Measurements from ENCODE around the gene MOB3A.
"Not testable (repeated sequence)": the region's sequence is repeated elsewhere in the genome, so short reads cannot be mapped to it uniquely, and the experiment has no call there.

MOB3A gene

DNA sequence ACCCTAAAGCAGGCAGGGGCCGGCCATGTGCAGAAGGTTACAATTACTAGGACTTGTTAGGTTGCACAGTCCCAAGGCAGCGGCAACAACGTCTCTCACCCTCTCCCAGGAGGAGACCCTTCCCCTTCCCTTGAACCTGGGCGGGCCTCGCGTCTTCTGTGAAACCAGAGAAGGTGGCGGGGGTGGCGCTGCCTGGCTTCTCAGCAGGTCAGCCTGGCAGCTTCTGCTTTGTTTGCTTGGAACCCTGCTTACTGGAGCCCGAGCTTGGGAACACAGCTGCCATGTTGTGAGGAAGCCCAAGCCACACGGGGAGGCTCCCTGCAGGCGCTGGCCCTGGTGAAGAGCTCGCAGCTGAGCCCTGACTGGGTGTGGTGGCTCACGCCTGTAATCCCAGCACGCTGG is 60.5 kb downstream of the MOB3A start:
- Histone ChIP-seq H3K36me3 (ENCODE audit: insufficient read depth, low read length) (peaks cover 20% of the 10 kb centered on the region), H3K27ac (ENCODE audit: low read length) (no peak overlapping the region), H2AFZ (ENCODE audit: low read depth, low read length) (no peak overlapping the region), H3K79me2 (ENCODE audit: insufficient read depth, low read length) (no peaks in the 10 kb centered on the region), H4K20me1 (ENCODE audit: insufficient read depth, low read length) (peaks cover 7% of the 10 kb centered on the region), H3K27me3 (ENCODE audit: insufficient read depth, low read length, poor library complexity) (no peaks in the 10 kb centered on the region), H3K9ac (ENCODE audit: low read depth, low read length) (no peak overlapping the region), H3K4me1 (ENCODE audit: insufficient read depth, low read length) (peaks cover 4% of the 10 kb centered on the region), H3K9me3 (ENCODE audit: insufficient read depth, low read length, severe bottlenecking) (peaks cover 11% of the 10 kb centered on the region), H3K4me3 (ENCODE audit: low read depth in 1 of 2, low read length in 2 of 2) (no peak overlapping the region), H3K4me2 (ENCODE audit: insufficient read depth, low read length) (no peak overlapping the region)
- ATAC-seq (ENCODE audit: insufficient read depth, low read depth) (no peak), DNase-seq (no peak)
- TF ChIP-seq EZH2 (IDR thresholded peaks at IDR 0.05; ENCODE audit: borderline replicate concordance, low read depth, low read length, severe bottlenecking) (no peak), CTCF (IDR thresholded peaks at IDR 0.05; ENCODE audit: borderline replicate concordance, extremely low read depth, low read length, poor library complexity, severe bottlenecking) (no peak)

GRCh38 chr19:2034729-2035589 is 61.2 kb downstream of the MOB3A start:
- Histone ChIP-seq H2AFZ (ENCODE audit: low read depth, low read length) (no peak overlapping the region), H3K9me3 (ENCODE audit: insufficient read depth, low read length, severe bottlenecking) (peaks cover 11% of the 10 kb centered on the region), H3K4me2 (ENCODE audit: insufficient read depth, low read length) (no peak overlapping the region), H3K4me1 (ENCODE audit: insufficient read depth, low read length) (peaks cover 4% of the 10 kb centered on the region), H3K9ac (ENCODE audit: low read depth, low read length) (no peak overlapping the region), H3K4me3 (ENCODE audit: low read depth in 1 of 2, low read length in 2 of 2) (no peak overlapping the region), H3K79me2 (ENCODE audit: insufficient read depth, low read length) (no peaks in the 10 kb centered on the region), H4K20me1 (ENCODE audit: insufficient read depth, low read length) (0 out of 2 replicates have a peak, but pooled peaks cover 3% of the 10 kb centered on the region), H3K36me3 (ENCODE audit: insufficient read depth, low read length) (peaks cover 14% of the 10 kb centered on the region), H3K27ac (ENCODE audit: low read length) (no peak overlapping the region), H3K27me3 (ENCODE audit: insufficient read depth, low read length, poor library complexity) (no peaks in the 10 kb centered on the region)
- ATAC-seq (ENCODE audit: insufficient read depth, low read depth) = peak; percentile 57
- TF ChIP-seq EZH2 (IDR thresholded peaks at IDR 0.05; ENCODE audit: borderline replicate concordance, low read depth, low read length, severe bottlenecking) = no peak
- TF ChIP-seq CTCF (IDR thresholded peaks at IDR 0.05; ENCODE audit: borderline replicate concordance, extremely low read depth, low read length, poor library complexity, severe bottlenecking) = no peak
- peak; percentile 68 for DNase-seq

DNA sequence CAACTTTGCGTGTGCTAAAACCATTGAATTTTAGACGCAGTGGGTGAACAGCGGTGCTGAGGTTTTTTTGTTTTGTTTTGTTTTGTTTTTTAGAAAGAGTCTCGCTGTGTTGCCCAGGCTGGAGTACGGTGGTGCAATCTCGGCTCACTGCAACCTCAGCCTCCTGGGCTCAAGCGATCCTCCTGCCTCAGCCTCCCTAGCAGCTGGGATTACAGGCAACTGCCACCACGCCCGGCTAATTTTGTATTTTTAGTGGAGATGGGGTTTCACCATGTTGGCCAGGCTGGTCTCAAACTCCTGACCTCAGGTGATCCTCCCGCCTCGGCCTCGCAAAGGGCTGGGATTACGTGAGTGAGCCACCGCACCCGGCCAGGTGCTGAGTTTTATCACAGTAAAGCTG is 61.9 kb downstream of the MOB3A start:
- not testable (repeated sequence) for H3K36me3 ChIP-seq (ENCODE audit: insufficient read depth, low read length); H3K9ac ChIP-seq (ENCODE audit: low read depth, low read length); H3K4me3 ChIP-seq (ENCODE audit: low read depth in 1 of 2, low read length in 2 of 2); H3K27ac ChIP-seq (ENCODE audit: low read length); H3K4me1 ChIP-seq (ENCODE audit: insufficient read depth, low read length); ATAC-seq (ENCODE audit: insufficient read depth, low read depth); H3K79me2 ChIP-seq (ENCODE audit: insufficient read depth, low read length); H4K20me1 ChIP-seq (ENCODE audit: insufficient read depth, low read length); DNase-seq; H2AFZ ChIP-seq (ENCODE audit: low read depth, low read length); H3K27me3 ChIP-seq (ENCODE audit: insufficient read depth, low read length, poor library complexity); H3K4me2 ChIP-seq (ENCODE audit: insufficient read depth, low read length)
- peaks cover 11% of the 10 kb centered on the region for H3K9me3 ChIP-seq (ENCODE audit: insufficient read depth, low read length, severe bottlenecking)

DNA sequence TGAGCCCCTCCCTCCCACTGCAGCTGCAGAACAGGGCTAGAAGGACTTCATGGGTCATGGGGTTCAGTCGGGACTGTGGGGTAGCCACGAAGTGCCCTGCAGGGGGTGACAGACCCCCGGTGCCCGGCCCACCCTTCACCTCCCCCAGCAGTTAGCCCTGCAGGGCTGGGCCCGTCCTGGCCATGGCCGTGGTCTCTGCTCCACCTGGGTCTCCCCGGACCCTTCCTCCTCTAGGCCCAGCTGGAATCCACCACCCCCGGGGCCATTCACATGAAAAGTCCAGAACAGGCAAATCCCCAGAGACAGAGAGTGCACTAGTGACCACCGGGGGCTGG is 62.3 kb downstream of the MOB3A start:
- TF ChIP-seq EZH2 (IDR thresholded peaks at IDR 0.05; ENCODE audit: borderline replicate concordance, low read depth, low read length, severe bottlenecking) (no peak), CTCF (IDR thresholded peaks at IDR 0.05; ENCODE audit: borderline replicate concordance, extremely low read depth, low read length, poor library complexity, severe bottlenecking) (no peak)
- Histone ChIP-seq H3K9me3 (ENCODE audit: insufficient read depth, low read length, severe bottlenecking) (peaks cover 11% of the 10 kb centered on the region), H2AFZ (ENCODE audit: low read depth, low read length) (no peak overlapping the region), H3K36me3 (ENCODE audit: insufficient read depth, low read length) (peaks cover 3% of the 10 kb centered on the region), H3K4me1 (ENCODE audit: insufficient read depth, low read length) (peaks cover 4% of the 10 kb centered on the region), H3K27me3 (ENCODE audit: insufficient read depth, low read length, poor library complexity) (no peaks in the 10 kb centered on the region), H4K20me1 (ENCODE audit: insufficient read depth, low read length) (no peaks in the 10 kb centered on the region), H3K9ac (ENCODE audit: low read depth, low read length) (no peak overlapping the region), H3K27ac (ENCODE audit: low read length) (no peak overlapping the region), H3K79me2 (ENCODE audit: insufficient read depth, low read length) (no peaks in the 10 kb centered on the region), H3K4me3 (ENCODE audit: low read depth in 1 of 2, low read length in 2 of 2) (no peak overlapping the region), H3K4me2 (ENCODE audit: insufficient read depth, low read length) (no peak overlapping the region)
- DNase-seq (no peak), ATAC-seq (ENCODE audit: insufficient read depth, low read depth) (no peak)

All from DND-41 (cell line).